ENCODE results near the gene TOX3.

Gene TOX3

GRCh38 chr16:52561910-52562741 is 15.2 kb upstream of the TOX3 start:
- Histone ChIP-seq H3K9ac (ENCODE audit: low read depth, low read length) (no peak overlapping the region), H3K9me3 (ENCODE audit: insufficient read depth, low read depth, low read length) (no peaks in the 10 kb centered on the region), H3K36me3 (ENCODE audit: insufficient read depth, low read depth, low read length) (no peaks in the 10 kb centered on the region), H3K4me1 (ENCODE audit: insufficient read depth, low read length) (peaks cover 17% of the 10 kb centered on the region; the same call in 1 of the 2 replicates), H3K27me3 (ENCODE audit: insufficient read depth, low read length) (no peaks in the 10 kb centered on the region), H3K4me3 (ENCODE audit: low read length) (no peak overlapping the region), H3K27ac (ENCODE audit: low read length) (no peak overlapping the region)

GRCh38 chr16:52558448-52558847 is 11.5 kb upstream of the TOX3 start:
- peaks cover 20% of the 10 kb centered on the region; the same call in 1 of the 2 replicates for H3K4me1 ChIP-seq (ENCODE audit: insufficient read depth, low read length)
- no peaks in the 10 kb centered on the region for H3K36me3 ChIP-seq (ENCODE audit: insufficient read depth, low read depth, low read length)
- no peak overlapping the region for H3K9ac ChIP-seq (ENCODE audit: low read depth, low read length)
- no peak overlapping the region for H3K4me3 ChIP-seq (ENCODE audit: low read length)
- no peaks in the 10 kb centered on the region for H3K27me3 ChIP-seq (ENCODE audit: insufficient read depth, low read length)
- no peaks in the 10 kb centered on the region for H3K9me3 ChIP-seq (ENCODE audit: insufficient read depth, low read depth, low read length)
- no peak overlapping the region for H3K27ac ChIP-seq (ENCODE audit: low read length)

GRCh38 chr16:52557236-52557635 is 10.3 kb upstream of the TOX3 start:
- no peak overlapping the region for H3K9ac ChIP-seq (ENCODE audit: low read depth, low read length)
- no peak overlapping the region for H3K27ac ChIP-seq (ENCODE audit: low read length)
- H3K27me3 ChIP-seq (ENCODE audit: insufficient read depth, low read length) = 0 out of 2 replicates have a peak, but pooled peaks cover under 1% of the 10 kb centered on the region
- no peaks in the 10 kb centered on the region for H3K9me3 ChIP-seq (ENCODE audit: insufficient read depth, low read depth, low read length)
- H3K4me1 ChIP-seq (ENCODE audit: insufficient read depth, low read length) = peaks cover 25% of the 10 kb centered on the region; the same call in 1 of the 2 replicates
- no peak overlapping the region for H3K4me3 ChIP-seq (ENCODE audit: low read length)
- no peaks in the 10 kb centered on the region for H3K36me3 ChIP-seq (ENCODE audit: insufficient read depth, low read depth, low read length)

GRCh38 chr16:52556083-52556482 is 9.1 kb upstream of the TOX3 start:
- H3K27ac ChIP-seq (ENCODE audit: low read length) = no peak overlapping the region
- peaks cover 20% of the 10 kb centered on the region; the same call in 1 of the 2 replicates for H3K4me1 ChIP-seq (ENCODE audit: insufficient read depth, low read length)
- H3K27me3 ChIP-seq (ENCODE audit: insufficient read depth, low read length) = peaks cover 12% of the 10 kb centered on the region
- no peak overlapping the region for H3K9ac ChIP-seq (ENCODE audit: low read depth, low read length)
- no peaks in the 10 kb centered on the region for H3K9me3 ChIP-seq (ENCODE audit: insufficient read depth, low read depth, low read length)
- no peak overlapping the region for H3K4me3 ChIP-seq (ENCODE audit: low read length)
- H3K36me3 ChIP-seq (ENCODE audit: insufficient read depth, low read depth, low read length) = no peaks in the 10 kb centered on the region

- Histone ChIP-seq H3K9ac (ENCODE audit: low read depth, low read length) (no peak overlapping the region), H3K36me3 (ENCODE audit: insufficient read depth, low read depth, low read length) (no peaks in the 10 kb centered on the region), H3K27ac (ENCODE audit: low read length) (no peak overlapping the region), H3K9me3 (ENCODE audit: insufficient read depth, low read depth, low read length) (no peaks in the 10 kb centered on the region), H3K27me3 (ENCODE audit: insufficient read depth, low read length) (peaks cover 17% of the 10 kb centered on the region), H3K4me3 (ENCODE audit: low read length) (no peak overlapping the region), H3K4me1 (ENCODE audit: insufficient read depth, low read length) (peaks cover 20% of the 10 kb centered on the region; the same call in 1 of the 2 replicates)
Measured at GRCh38 chr16:52555572-52555971, 8.6 kb upstream of the TOX3 start.

- H3K4me1 ChIP-seq (ENCODE audit: insufficient read depth, low read length) = peaks cover 27% of the 10 kb centered on the region
- no peak overlapping the region for H3K9ac ChIP-seq (ENCODE audit: low read depth, low read length)
- no peak overlapping the region for H3K27ac ChIP-seq (ENCODE audit: low read length)
- H3K36me3 ChIP-seq (ENCODE audit: insufficient read depth, low read depth, low read length) = no peaks in the 10 kb centered on the region
- H3K9me3 ChIP-seq (ENCODE audit: insufficient read depth, low read depth, low read length) = no peaks in the 10 kb centered on the region
- H3K27me3 ChIP-seq (ENCODE audit: insufficient read depth, low read length) = peaks cover 30% of the 10 kb centered on the region
- no peak overlapping the region for H3K4me3 ChIP-seq (ENCODE audit: low read length)
Measured at GRCh38 chr16:52554334-52554733, 7.4 kb upstream of the TOX3 start.

- no peak overlapping the region for H3K4me3 ChIP-seq (ENCODE audit: low read length)
- H3K9me3 ChIP-seq (ENCODE audit: insufficient read depth, low read depth, low read length) = no peaks in the 10 kb centered on the region
- H3K4me1 ChIP-seq (ENCODE audit: insufficient read depth, low read length) = peaks cover 32% of the 10 kb centered on the region
- peaks cover 39% of the 10 kb centered on the region for H3K27me3 ChIP-seq (ENCODE audit: insufficient read depth, low read length)
- no peak overlapping the region for H3K9ac ChIP-seq (ENCODE audit: low read depth, low read length)
- no peaks in the 10 kb centered on the region for H3K36me3 ChIP-seq (ENCODE audit: insufficient read depth, low read depth, low read length)
- no peak overlapping the region for H3K27ac ChIP-seq (ENCODE audit: low read length)
Measured at GRCh38 chr16:52553322-52553721, 6.4 kb upstream of the TOX3 start.

GRCh38 chr16:52552643-52553042 is 5.7 kb upstream of the TOX3 start:
- Histone ChIP-seq H3K27me3 (ENCODE audit: insufficient read depth, low read length) (peaks cover 46% of the 10 kb centered on the region), H3K4me3 (ENCODE audit: low read length) (no peak overlapping the region), H3K27ac (ENCODE audit: low read length) (no peak overlapping the region), H3K9ac (ENCODE audit: low read depth, low read length) (no peak overlapping the region), H3K36me3 (ENCODE audit: insufficient read depth, low read depth, low read length) (no peaks in the 10 kb centered on the region), H3K4me1 (ENCODE audit: insufficient read depth, low read length) (peaks cover 37% of the 10 kb centered on the region), H3K9me3 (ENCODE audit: insufficient read depth, low read depth, low read length) (no peaks in the 10 kb centered on the region)

GRCh38 chr16:52549011-52549692 is 2.2 kb upstream of the TOX3 start:
- no peak overlapping the region for H3K27ac ChIP-seq (ENCODE audit: low read length)
- H3K27me3 ChIP-seq (ENCODE audit: insufficient read depth, low read length) = peaks cover 51% of the 10 kb centered on the region
- H3K9me3 ChIP-seq (ENCODE audit: insufficient read depth, low read depth, low read length) = no peaks in the 10 kb centered on the region
- no peaks in the 10 kb centered on the region for H3K36me3 ChIP-seq (ENCODE audit: insufficient read depth, low read depth, low read length)
- peak overlapping the region; percentile 71; the same call in 1 of the 2 replicates for H3K4me3 ChIP-seq (ENCODE audit: low read length)
- H3K4me1 ChIP-seq (ENCODE audit: insufficient read depth, low read length) = peaks cover 29% of the 10 kb centered on the region
- H3K9ac ChIP-seq (ENCODE audit: low read depth, low read length) = no peak overlapping the region

- Histone ChIP-seq H3K27ac (ENCODE audit: low read length) (no peak overlapping the region), H3K36me3 (ENCODE audit: insufficient read depth, low read depth, low read length) (no peaks in the 10 kb centered on the region), H3K9me3 (ENCODE audit: insufficient read depth, low read depth, low read length) (no peaks in the 10 kb centered on the region), H3K4me1 (ENCODE audit: insufficient read depth, low read length) (peaks cover 31% of the 10 kb centered on the region), H3K4me3 (ENCODE audit: low read length) (peak overlapping the region; percentile 71), H3K27me3 (ENCODE audit: insufficient read depth, low read length) (peaks cover 51% of the 10 kb centered on the region), H3K9ac (ENCODE audit: low read depth, low read length) (no peak overlapping the region)
Measured at GRCh38 chr16:52548261-52549010, 1.5 kb upstream of the TOX3 start.

- peak overlapping the region; percentile 72; the same call in 1 of the 2 replicates for H3K9ac ChIP-seq (ENCODE audit: low read depth, low read length)
- H3K4me1 ChIP-seq (ENCODE audit: insufficient read depth, low read length) = peaks cover 30% of the 10 kb centered on the region
- H3K36me3 ChIP-seq (ENCODE audit: insufficient read depth, low read depth, low read length) = no peaks in the 10 kb centered on the region
- peak overlapping the region; percentile 71 for H3K4me3 ChIP-seq (ENCODE audit: low read length)
- H3K27ac ChIP-seq (ENCODE audit: low read length) = no peak overlapping the region
- H3K9me3 ChIP-seq (ENCODE audit: insufficient read depth, low read depth, low read length) = no peaks in the 10 kb centered on the region
- H3K27me3 ChIP-seq (ENCODE audit: insufficient read depth, low read length) = peaks cover 51% of the 10 kb centered on the region
Measured at GRCh38 chr16:52547834-52548215, 882 bp upstream of the TOX3 start.

Measured in iPS-20b (cell line).